Measurements from ENCODE around the gene SYT14.
A peak's percentile ranks its signal among the peaks of the same experiment; 100 is the strongest.
"Not testable (repeated sequence)": the region's sequence is repeated elsewhere in the genome, so short reads cannot be mapped to it uniquely, and the experiment has no call there.

Gene SYT14

GRCh38 chr1:209945377-209945776, 7.4 kb downstream of the SYT14 start:
- no peak for DNase-seq

DNA sequence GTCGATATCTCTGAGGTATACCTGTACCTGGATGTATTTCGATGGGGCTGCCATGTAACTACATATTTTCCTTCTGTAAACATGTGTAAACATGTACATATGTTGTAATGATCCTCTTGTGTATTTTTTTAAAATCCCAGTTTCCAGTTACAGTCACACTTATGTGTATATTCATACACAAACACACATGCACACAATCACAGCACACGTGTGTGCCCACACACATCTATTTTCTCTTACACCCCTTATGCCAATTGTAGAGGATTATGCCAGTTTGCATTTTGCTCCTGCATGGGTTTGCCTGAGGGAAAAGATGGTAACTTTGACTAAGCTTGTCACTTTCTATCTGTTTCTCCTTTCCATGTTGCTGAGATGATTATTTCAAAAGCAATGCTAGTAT, 10.1 kb downstream of the SYT14 start:
- no peak for DNase-seq

GRCh38 chr1:209956116-209956515, 18.1 kb downstream of the SYT14 start:
- no peak for DNase-seq

GRCh38 chr1:209959623-209960022, 21.6 kb downstream of the SYT14 start:
- no peak for DNase-seq

DNA sequence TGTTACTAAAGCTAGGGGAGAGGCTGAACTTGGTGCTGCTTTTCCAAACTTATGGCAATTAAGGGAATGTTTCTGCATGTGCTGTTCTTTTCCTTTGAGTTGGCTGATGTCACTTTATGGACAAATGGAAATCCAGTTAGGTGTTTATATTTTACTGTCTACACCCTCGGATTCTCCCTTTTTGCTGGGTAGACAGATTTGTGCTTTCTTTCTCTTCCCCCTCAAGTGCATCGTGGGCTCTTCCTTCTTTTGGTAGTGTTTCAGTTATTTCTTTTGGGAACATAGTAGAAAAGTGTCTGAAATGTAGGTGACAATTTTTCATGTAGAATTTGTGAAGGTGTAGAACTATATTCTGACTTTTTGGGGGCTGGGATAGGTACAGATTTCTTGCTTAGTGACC, 22.9 kb downstream of the SYT14 start:
- no peak for DNase-seq

GRCh38 chr1:209962388-209962787, 24.4 kb downstream of the SYT14 start:
- DNase-seq = no peak

GRCh38 chr1:209962856-209963255, 24.8 kb downstream of the SYT14 start:
- DNase-seq = no peak

GRCh38 chr1:209965996-209966395, 28.0 kb downstream of the SYT14 start:
- no peak for DNase-seq

- DNase-seq = not testable (repeated sequence)
These were observed 40.7 kb downstream of the SYT14 start for GRCh38 chr1:209978721-209979120.

GRCh38 chr1:209983953-209984352, 45.9 kb downstream of the SYT14 start:
- DNase-seq = no peak

GRCh38 chr1:209985002-209985401, 47.0 kb downstream of the SYT14 start:
- no peak for DNase-seq

DNA sequence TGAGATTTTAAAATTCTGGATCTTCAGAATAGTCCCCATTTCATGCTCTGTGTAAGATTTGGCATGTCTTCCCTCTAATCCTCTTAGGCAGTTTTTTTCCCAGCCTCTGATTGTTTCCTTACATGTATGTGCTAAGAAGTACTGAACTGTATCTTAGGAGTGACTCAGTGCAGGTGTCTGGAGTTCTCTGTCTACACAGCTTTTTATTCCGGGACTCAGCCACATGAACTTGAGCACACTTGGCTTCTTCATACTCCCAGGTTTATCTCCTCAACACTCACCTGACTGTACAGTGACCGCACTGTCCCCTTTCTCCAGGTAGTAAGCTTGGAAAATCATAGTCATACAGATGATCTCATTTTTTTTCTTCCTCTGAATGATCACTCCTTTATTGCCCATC, 50.7 kb downstream of the SYT14 start:
- no peak for DNase-seq

DNA sequence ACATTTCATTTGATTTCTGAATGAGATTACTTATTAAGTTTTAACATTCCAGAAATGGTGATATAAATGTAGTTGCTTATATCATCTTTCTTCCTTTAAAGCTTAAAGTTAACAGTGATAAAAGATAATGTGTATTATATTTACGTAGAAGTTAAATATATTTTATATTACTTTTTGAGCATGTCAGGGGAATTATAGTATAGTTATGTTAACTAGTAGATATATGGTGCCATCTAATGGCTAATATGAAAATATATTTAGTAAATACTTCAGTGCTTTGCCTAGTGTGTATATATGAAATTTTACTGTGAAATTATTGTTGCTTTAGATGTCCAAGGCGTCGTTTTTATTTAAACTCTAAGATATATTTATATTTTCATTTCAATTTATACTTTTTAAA, 51.5 kb downstream of the SYT14 start:
- DNase-seq = peak; percentile 14

DNA sequence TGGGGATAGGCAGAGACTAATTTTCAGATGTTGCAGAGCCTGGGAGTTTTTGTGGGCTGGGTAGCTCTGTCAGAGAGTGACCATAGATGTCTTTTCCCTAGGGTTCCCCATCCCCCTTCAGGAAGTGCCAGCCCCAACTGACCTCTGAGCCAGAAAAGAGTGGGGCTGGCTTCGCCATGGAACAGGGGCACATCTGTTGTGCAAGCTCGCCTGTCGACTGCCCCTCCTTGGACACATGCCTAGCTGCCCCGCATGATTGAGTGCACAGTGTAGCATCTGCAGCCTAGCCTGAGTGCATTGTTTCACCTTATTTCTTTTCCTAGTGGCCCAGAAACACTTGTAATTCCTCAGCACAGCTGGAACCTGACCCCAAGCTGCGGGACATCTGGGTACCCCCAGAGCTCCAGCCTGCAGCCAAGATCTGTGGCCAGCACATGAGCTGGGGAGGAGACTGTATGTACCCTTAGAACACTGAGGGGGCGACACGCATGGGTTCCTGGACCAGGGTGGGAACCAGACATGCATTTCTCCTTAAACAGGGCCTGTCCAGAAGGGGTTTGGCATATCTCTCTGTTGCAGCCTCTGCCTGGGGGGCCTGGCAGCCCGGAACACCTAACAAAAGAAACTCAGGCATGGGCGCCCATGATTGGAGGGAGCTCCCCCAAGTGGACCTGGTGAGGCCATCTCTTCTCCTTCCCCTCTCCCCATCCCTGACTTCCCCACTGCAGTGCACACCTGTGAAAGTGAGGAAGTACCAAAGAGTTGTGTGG, 55.2 kb downstream of the SYT14 start:
- no peak for DNase-seq

DNA sequence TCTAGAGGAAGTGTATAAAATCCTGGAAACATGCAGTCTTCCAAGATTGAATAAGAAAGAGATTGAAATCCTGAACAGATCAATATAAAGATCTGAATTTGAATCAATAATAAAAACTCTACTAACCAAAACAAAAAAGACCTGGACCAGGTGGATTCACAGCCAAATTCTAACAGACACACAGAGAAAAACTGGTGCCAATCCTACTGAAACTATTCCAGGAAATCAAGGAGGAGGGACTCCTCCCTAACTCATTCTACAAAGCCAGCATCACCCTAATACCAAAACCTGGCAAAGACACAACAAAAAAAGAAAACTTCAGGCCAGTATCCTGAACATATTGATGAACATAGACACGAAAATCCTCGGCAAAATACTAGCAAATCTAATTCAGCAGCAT, 58.3 kb downstream of the SYT14 start:
- no peak for DNase-seq

GRCh38 chr1:209999005-209999404, 61.0 kb downstream of the SYT14 start:
- no peak for DNase-seq

DNA sequence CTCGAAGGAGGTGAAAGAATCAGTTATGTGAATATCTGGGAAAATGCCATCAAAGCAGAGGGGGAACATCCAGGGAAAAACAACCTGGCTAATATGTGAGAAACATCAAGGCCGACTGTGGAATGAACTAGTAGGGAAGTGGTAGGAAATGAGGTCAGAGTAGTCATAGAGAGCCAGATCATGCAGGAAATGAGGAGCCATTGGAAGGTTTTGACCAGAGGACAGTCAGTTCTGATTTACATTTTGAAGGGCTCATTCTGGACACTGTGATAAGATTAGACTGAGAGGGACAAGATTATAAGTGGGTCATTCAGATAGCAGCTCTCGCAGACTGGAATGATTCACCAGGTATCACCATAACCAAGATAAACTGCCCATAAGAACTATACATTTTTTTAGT, 63.7 kb downstream of the SYT14 start:
- DNase-seq = no peak

- DNase-seq = no peak
These were observed 65.5 kb downstream of the SYT14 start for GRCh38 chr1:210003501-210003900.

DNA sequence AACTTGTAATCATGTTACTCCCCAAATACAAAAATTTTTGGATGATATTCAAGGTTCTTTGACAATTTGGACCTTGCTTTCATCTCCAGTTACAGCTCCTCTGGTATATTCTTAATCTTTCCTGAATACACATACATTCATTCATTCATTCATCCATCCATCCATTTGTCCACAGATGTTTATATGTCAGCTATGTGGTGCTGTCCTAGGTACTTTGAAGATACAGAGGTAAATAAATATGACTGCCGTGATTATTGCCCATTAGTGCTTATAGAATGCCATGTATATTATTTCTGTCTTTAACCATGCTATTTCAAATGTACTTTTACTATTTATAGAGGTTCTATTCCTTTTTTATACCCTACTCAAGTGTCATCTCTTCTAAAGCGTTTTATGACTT, 72.1 kb downstream of the SYT14 start:
- no peak for DNase-seq

DNA sequence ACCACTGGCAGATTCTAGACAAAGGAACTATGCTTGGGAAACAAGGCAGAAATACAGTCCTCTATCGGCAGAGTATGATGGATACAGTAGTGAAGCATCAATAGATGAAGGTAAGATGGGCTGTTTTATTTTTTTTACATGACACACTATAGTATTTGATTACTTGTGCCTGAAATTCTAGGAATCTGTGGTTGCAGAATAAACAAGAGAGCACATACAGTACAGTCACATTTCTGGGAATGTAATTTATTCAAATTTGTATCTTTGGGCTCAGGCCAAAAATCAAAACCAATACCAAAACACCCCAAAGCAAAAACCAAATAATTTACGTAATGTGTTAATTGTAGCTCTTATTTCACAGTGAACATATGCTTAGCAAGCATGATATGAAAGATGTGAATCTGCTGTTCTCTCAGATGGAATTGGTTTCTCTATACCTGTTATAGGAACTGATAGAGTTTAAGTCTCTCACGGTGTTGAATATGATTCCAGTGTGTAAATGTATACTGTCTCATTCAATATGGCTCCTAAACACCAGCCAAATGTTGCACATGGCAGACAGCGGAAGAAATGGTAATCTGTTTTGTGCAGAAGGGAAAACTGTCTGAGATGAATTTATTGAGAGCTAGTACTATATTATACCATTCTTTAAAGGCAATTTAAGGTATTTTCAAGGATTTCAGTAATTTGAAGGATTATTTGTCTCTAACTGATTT, 83.3 kb downstream of the SYT14 start:
- DNase-seq = no peak

DNA sequence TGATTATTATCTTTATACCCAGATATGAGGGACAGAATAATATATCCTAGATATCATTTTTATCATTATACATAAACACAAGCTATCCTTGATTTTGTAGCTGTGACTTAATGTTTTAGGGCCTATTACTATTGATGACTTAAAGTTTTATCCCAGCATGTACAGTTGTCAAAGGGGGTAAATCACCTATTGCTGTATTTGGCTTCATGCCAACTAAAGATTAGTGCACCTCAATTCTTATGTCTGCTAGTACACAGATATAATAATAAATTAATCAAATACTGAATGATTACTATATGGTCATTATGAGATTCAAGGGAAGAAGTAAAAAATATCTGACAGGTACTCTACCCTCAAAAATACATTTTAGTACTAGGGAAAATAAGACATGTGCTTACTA, 84.0 kb downstream of the SYT14 start:
- DNase-seq = no peak

- DNase-seq = no peak
These were observed 86.3 kb downstream of the SYT14 start for GRCh38 chr1:210024282-210024681.

GRCh38 chr1:210024996-210025395, 87.0 kb downstream of the SYT14 start:
- DNase-seq = no peak

- no peak for DNase-seq
These were observed 87.9 kb downstream of the SYT14 start for GRCh38 chr1:210025870-210026269.

- no peak for DNase-seq
These were observed 90.0 kb downstream of the SYT14 start for GRCh38 chr1:210027994-210028393.

All from inflammatory macrophage treated with lipopolysaccharide for 1 hour (primary cell).